GM23338 (cell line): ENCODE results near the gene C6orf89. TPM values are rescaled to one million over a fixed set of nuclear protein-coding genes. Genes with fewer than 3 reads are reported as not detected.

Experiments used
- ATAC-seq: fragments of 200-7000 bp; cut with Tn5 transposase; 3 replicates; pipeline ENCODE4 v1.9.1; 2020
- DNase-seq: peaks from one replicate; pipeline ENCODE4 v3.0.0-alpha.2; 2015; ENCODE audit warnings: low spot score
- H2AFZ ChIP-seq: fragments of 200-600 bp; sonication (generic); 2 replicates; pipeline ENCODE4 v1.8.0; 2016; ENCODE audit warnings: antibody characterized with exemption, mild to moderate bottlenecking, moderate library complexity
- H3F3A ChIP-seq: fragments of 200-600 bp; sonication (generic); replicated peaks from 2 replicates; pipeline ENCODE4 v1.8.0; 2017; ENCODE audit warnings: antibody characterized with exemption, mixed run types, low read depth
- H3K27ac ChIP-seq: fragments of 200-600 bp; sonication (generic); 2 replicates; pipeline ENCODE4 v1.6.1; 2016; ENCODE audit warnings: low read depth
- H3K27me3 ChIP-seq: fragments of 200-600 bp; sonication (generic); 2 replicates; pipeline ENCODE4 v1.8.0; 2016; ENCODE audit warnings: mild to moderate bottlenecking, mixed run types, moderate library complexity; ENCODE audit not compliant: insufficient read depth
- H3K36me3 ChIP-seq: fragments of 200-600 bp; sonication (generic); 2 replicates; pipeline ENCODE4 v1.8.0; 2016; ENCODE audit warnings: mild to moderate bottlenecking; ENCODE audit not compliant: insufficient read depth
- H3K4me1 ChIP-seq: fragments of 200-600 bp; sonication (generic); 2 replicates; pipeline ENCODE4 v1.8.0; 2016; ENCODE audit warnings: mild to moderate bottlenecking, moderate library complexity; ENCODE audit not compliant: insufficient read depth
- H3K4me2 ChIP-seq: fragments of 200-600 bp; sonication (generic); 2 replicates; pipeline ENCODE4 v1.7.1; 2017; ENCODE audit warnings: mixed run types
- H3K4me3 ChIP-seq: fragments of 200-600 bp; sonication (generic); 2 replicates; pipeline ENCODE4 v1.6.1; 2016; ENCODE audit warnings: mixed run types
- H3K79me2 ChIP-seq: fragments of 200-600 bp; sonication (generic); replicated peaks from 2 replicates; pipeline ENCODE4 v1.8.0; 2017; ENCODE audit warnings: mild to moderate bottlenecking; ENCODE audit not compliant: insufficient read depth
- H3K9me2 ChIP-seq: fragments of 200-600 bp; sonication (generic); 2 replicates; pipeline ENCODE4 v1.8.0; 2017; ENCODE audit not compliant: insufficient read depth
- H4K20me1 ChIP-seq: fragments of 200-600 bp; sonication (generic); replicated peaks from 2 replicates; pipeline ENCODE4 v1.8.0; 2017; ENCODE audit warnings: mild to moderate bottlenecking; ENCODE audit not compliant: insufficient read depth
- H3K27ac Mint-ChIP-seq: 2 replicates; pipeline ENCODE4 v1.8.0; 2020; ENCODE audit warnings: inconsistent platforms, mild to moderate bottlenecking, moderate library complexity, mixed read lengths
- H3K27me3 Mint-ChIP-seq: 3 replicates; pipeline ENCODE4 v1.8.0; 2022; ENCODE audit warnings: low read depth, mild to moderate bottlenecking, moderate library complexity, mixed read lengths, inconsistent platforms; ENCODE audit not compliant: insufficient read depth, poor library complexity
- H3K36me3 Mint-ChIP-seq: 3 replicates; pipeline ENCODE4 v1.8.0; 2021; ENCODE audit warnings: low read depth, mild to moderate bottlenecking, inconsistent platforms, moderate library complexity, mixed read lengths
- H3K4me1 Mint-ChIP-seq: 3 replicates; pipeline ENCODE4 v1.8.0; 2020; ENCODE audit warnings: mild to moderate bottlenecking, inconsistent platforms, mixed read lengths
- H3K4me3 Mint-ChIP-seq: 3 replicates; pipeline ENCODE4 v1.8.0; 2021; ENCODE audit warnings: moderate library complexity, mild to moderate bottlenecking, inconsistent platforms, mixed read lengths
- H3K9me3 Mint-ChIP-seq: 3 replicates; pipeline ENCODE4 v1.8.0; 2020; ENCODE audit warnings: moderate library complexity, mild to moderate bottlenecking, inconsistent platforms, mixed read lengths
- CREB1 ChIP-seq: fragments of 250-450 bp; sonication (Bioruptor Pico); IDR thresholded peaks from 2 replicates; pipeline ENCODE4 v1.5.0; 2020; ENCODE audit warnings: low read depth, mild to moderate bottlenecking, moderate library complexity
- CTCF ChIP-seq, 2 experiments: fragments of 200-600 bp in 1 of 2; sonication (generic) in 1 of 2; conservative IDR thresholded peaks; 2 replicates each; pipeline versions ENCODE4 v1.5.1 to v1.6.1; 2016 to 2017; ENCODE audit warnings: antibody characterized with exemption in 2 of 2, low read depth in 2 of 2, mild to moderate bottlenecking in 2 of 2, moderate library complexity in 1 of 2
- ETS1 ChIP-seq: IDR thresholded peaks from 2 replicates; pipeline ENCODE4 v1.6.1; 2016; ENCODE audit warnings: antibody characterized with exemption
- EZH2 ChIP-seq: fragments of 200-600 bp; sonication (generic); IDR thresholded peaks from one replicate; pipeline ENCODE4 v1.8.0; 2017; ENCODE audit warnings: antibody characterized with exemption, mild to moderate bottlenecking, low read depth; ENCODE audit not compliant: unreplicated experiment
- EZH2phosphoT487 ChIP-seq: fragments of 200-600 bp; sonication (generic); IDR thresholded peaks from one replicate; pipeline ENCODE4 v1.8.1; 2018; ENCODE audit warnings: antibody characterized with exemption; ENCODE audit not compliant: unreplicated experiment
- JUNB ChIP-seq: IDR thresholded peaks from one replicate; pipeline ENCODE4 v1.6.1; 2016; ENCODE audit warnings: antibody characterized with exemption; ENCODE audit not compliant: unreplicated experiment
- NANOG ChIP-seq: IDR thresholded peaks from 2 replicates; pipeline ENCODE4 v1.6.1; 2016; ENCODE audit warnings: antibody characterized with exemption, borderline replicate concordance
- POLR2AphosphoS5 ChIP-seq: IDR thresholded peaks from 2 replicates; pipeline ENCODE4 v1.6.1; 2016; ENCODE audit warnings: antibody characterized with exemption, low read depth
- REST ChIP-seq: IDR thresholded peaks from one replicate; pipeline ENCODE4 v1.6.1; 2018; ENCODE audit warnings: antibody characterized with exemption; ENCODE audit not compliant: unreplicated experiment
- STAT1 ChIP-seq: IDR thresholded peaks from one replicate; pipeline ENCODE4 v1.6.1; 2016; ENCODE audit warnings: antibody characterized with exemption; ENCODE audit not compliant: unreplicated experiment
- ZNF114 ChIP-seq: fragments of 250-450 bp; sonication (Bioruptor Pico); IDR thresholded peaks from 2 replicates; pipeline ENCODE4 v1.5.0; 2020; ENCODE audit warnings: mild to moderate bottlenecking, moderate library complexity
- ZNF331 ChIP-seq: fragments of 250-450 bp; sonication (Bioruptor Pico); IDR thresholded peaks from 2 replicates; pipeline ENCODE4 v1.5.0; 2020; ENCODE audit warnings: low read depth, mild to moderate bottlenecking, moderate library complexity
- ZNF462 ChIP-seq: fragments of 250-450 bp; sonication (Bioruptor Pico); IDR thresholded peaks from 2 replicates; pipeline ENCODE4 v1.5.0; 2020; ENCODE audit warnings: mild to moderate bottlenecking, moderate library complexity
- polyA plus RNA-seq: library from polyadenylated mRNA; unstranded; fragments of >200 nt; fragmentation: Nextera tagmentation; extraction: Ambion mirVana; gene quantifications from 2 replicates; pipeline ENCODE4 v1.2.1, GENCODE V29; 2016
- total RNA-seq: library from RNA; depleted of rRNA; stranded (reverse); fragments of >200 nt; shearing (Covaris generic); gene quantifications from 2 replicates; pipeline ENCODE4 v1.2.3, GENCODE V29; 2014

Gene C6orf89
- total and polyA plus RNA-seq, 2 experiments from 2014 or later = 3.7 to 7.9 TPM

GRCh38 chr6:36961441-36962435, 76.0 kb downstream of the C6orf89 start:
- no peaks in the 10 kb centered on the region for H3K27me3 ChIP-seq
- H3K27ac ChIP-seq = no peak overlapping the region
- TF ChIP-seq JUNB (no peak), ZNF114 (no peak), POLR2AphosphoS5 (no peak), CREB1 (CRISPR knock-in tag) (no peak), REST (no peak), ETS1 (no peak), ZNF462 (CRISPR knock-in tag) (no peak), CTCF (conservative IDR thresholded peaks at IDR 0.05; ENCODE audit: low read depth in 2 of 2) (no peak), ZNF331 (CRISPR knock-in tag) (no peak), EZH2phosphoT487 (no peak), NANOG (no peak), EZH2 (no peak), STAT1 (no peak)
- no peak overlapping the region for H2AFZ ChIP-seq
- Mint-ChIP-seq H3K27ac (no peak overlapping the region), H3K27me3 (peaks cover 5% of the 10 kb centered on the region), H3K4me1 (peaks cover 20% of the 10 kb centered on the region), H3K36me3 (no peaks in the 10 kb centered on the region), H3K4me3 (no peak overlapping the region), H3K9me3 (no peaks in the 10 kb centered on the region)
- no peaks in the 10 kb centered on the region; the same call in 1 of the 2 replicates for H3K4me1 ChIP-seq
- H3K4me3 ChIP-seq = no peak overlapping the region
- no peaks in the 10 kb centered on the region for H3K9me2 ChIP-seq
- H3K4me2 ChIP-seq = no peak overlapping the region
- H4K20me1 ChIP-seq = no peaks in the 10 kb centered on the region; the same call in 1 of the 2 replicates
- ATAC-seq (no peak), DNase-seq (no peak)
- no peaks in the 10 kb centered on the region for H3K36me3 ChIP-seq
- H3K79me2 ChIP-seq = no peaks in the 10 kb centered on the region
- no peaks in the 10 kb centered on the region for H3F3A ChIP-seq
